ENCODE measurements around the gene PHLDB3.

GRCh38 chr19:43495082-43495481 is 9.5 kb downstream of the PHLDB3 start:
- TF ChIP-seq, protein P1, sequence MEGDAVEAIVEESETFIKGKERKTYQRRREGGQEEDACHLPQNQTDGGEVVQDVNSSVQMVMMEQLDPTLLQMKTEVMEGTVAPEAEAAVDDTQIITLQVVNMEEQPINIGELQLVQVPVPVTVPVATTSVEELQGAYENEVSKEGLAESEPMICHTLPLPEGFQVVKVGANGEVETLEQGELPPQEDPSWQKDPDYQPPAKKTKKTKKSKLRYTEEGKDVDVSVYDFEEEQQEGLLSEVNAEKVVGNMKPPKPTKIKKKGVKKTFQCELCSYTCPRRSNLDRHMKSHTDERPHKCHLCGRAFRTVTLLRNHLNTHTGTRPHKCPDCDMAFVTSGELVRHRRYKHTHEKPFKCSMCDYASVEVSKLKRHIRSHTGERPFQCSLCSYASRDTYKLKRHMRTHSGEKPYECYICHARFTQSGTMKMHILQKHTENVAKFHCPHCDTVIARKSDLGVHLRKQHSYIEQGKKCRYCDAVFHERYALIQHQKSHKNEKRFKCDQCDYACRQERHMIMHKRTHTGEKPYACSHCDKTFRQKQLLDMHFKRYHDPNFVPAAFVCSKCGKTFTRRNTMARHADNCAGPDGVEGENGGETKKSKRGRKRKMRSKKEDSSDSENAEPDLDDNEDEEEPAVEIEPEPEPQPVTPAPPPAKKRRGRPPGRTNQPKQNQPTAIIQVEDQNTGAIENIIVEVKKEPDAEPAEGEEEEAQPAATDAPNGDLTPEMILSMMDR (IDR thresholded peaks at IDR 0.05; ENCODE audit: insufficient read depth, low read length), result no peak
- TF ChIP-seq POLR2AphosphoS5 (IDR thresholded peaks at IDR 0.05; ENCODE audit: low read depth), result no peak

Data from HL-60 (cell line).